Right atrium auricular region (tissue), 2 donors: ENCODE data around the gene ITGB1BP2. TPM values are rescaled to one million over a fixed set of nuclear protein-coding genes. Genes with fewer than 3 reads are reported as not detected.
"Not testable (repeated sequence)": the region's sequence is repeated elsewhere in the genome, so short reads cannot be mapped to it uniquely, and the experiment has no call there.

Experiments used
- DNase-seq: peaks from one replicate; pipeline ENCODE4 v3.0.0-alpha.2; 2019; ENCODE audit warnings: low spot score
- H3K27ac ChIP-seq, 2 donors: fragments of 200-600 bp; sonication (generic); 1 replicate in 1 of 2; 2 replicates in 1 of 2; pipeline ENCODE4 v1.5.1; 2016 to 2019
- H3K27me3 ChIP-seq, 2 donors: fragments of 200-600 bp; sonication (generic); one replicate each; pipeline versions ENCODE4 v1.5.1 to v1.6.0; 2017 to 2019
- H3K36me3 ChIP-seq: fragments of 200-600 bp; sonication (generic); one replicate; pipeline ENCODE4 v1.5.1; 2016
- H3K4me1 ChIP-seq, 2 donors: fragments of 200-600 bp; sonication (generic); one replicate each; pipeline versions ENCODE4 v1.5.1 to v1.6.0; 2017 to 2019
- H3K4me3 ChIP-seq, 2 donors: fragments of 200-600 bp; sonication (generic); 1 replicate in 1 of 2; 2 replicates in 1 of 2; pipeline ENCODE4 v1.5.1; 2017 to 2019; ENCODE audit warnings: mild to moderate bottlenecking in 1 of 2, moderate library complexity in 1 of 2
- H3K9me3 ChIP-seq, 2 donors: fragments of 200-600 bp; sonication (generic); one replicate each; pipeline ENCODE4 v1.5.1; 2019
- total RNA-seq, 2 donors: library from RNA; depleted of rRNA; stranded (reverse); fragments of >200 nt; gene quantifications; one replicate each; pipeline ENCODE4 v1.1.0, GENCODE V29; 2016
- TF ChIP-seq, protein P1 (sequence below), 2 donors: fragments of 200-600 bp; sonication (generic); IDR thresholded peaks; one replicate each; pipeline ENCODE4 v1.5.1; 2019; ENCODE audit warnings: antibody characterized with exemption in 2 of 2

ITGB1BP2 gene
- total RNA-seq, 2 donors from 2014 or later, result 102 to 172 TPM

DNA sequence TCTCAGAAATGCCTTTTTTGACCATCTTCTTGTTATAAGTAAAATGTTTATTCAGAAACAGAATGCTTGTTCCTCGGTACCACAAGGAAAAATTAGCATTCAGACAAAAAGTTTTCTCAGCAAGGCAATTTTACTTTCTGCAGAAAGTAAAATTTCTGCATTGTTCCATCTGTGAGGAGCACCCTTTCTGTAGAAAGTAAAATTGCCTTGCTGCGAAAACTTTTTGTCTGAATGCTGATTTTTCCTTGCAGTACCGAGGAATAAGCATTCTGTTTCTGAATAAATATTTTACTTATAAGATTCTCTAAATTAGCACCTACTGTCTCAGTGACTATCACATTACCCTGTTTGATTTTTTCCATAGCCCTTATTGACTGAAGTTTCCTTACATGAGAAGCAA, 24.8 kb downstream of the ITGB1BP2 start:
- H3K27me3 ChIP-seq, result no peaks in the 10 kb centered on the region
- DNase-seq, result no peak
- no peaks in the 10 kb centered on the region for H3K36me3 ChIP-seq
- peaks cover 0 to 12% of the 10 kb centered on the region in 2 donors for H3K9me3 ChIP-seq
- no peak overlapping the region for H3K4me3 ChIP-seq
- TF ChIP-seq, protein P1, sequence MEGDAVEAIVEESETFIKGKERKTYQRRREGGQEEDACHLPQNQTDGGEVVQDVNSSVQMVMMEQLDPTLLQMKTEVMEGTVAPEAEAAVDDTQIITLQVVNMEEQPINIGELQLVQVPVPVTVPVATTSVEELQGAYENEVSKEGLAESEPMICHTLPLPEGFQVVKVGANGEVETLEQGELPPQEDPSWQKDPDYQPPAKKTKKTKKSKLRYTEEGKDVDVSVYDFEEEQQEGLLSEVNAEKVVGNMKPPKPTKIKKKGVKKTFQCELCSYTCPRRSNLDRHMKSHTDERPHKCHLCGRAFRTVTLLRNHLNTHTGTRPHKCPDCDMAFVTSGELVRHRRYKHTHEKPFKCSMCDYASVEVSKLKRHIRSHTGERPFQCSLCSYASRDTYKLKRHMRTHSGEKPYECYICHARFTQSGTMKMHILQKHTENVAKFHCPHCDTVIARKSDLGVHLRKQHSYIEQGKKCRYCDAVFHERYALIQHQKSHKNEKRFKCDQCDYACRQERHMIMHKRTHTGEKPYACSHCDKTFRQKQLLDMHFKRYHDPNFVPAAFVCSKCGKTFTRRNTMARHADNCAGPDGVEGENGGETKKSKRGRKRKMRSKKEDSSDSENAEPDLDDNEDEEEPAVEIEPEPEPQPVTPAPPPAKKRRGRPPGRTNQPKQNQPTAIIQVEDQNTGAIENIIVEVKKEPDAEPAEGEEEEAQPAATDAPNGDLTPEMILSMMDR (IDR thresholded peaks at IDR 0.05), result no peak
- no peaks in the 10 kb centered on the region for H3K4me1 ChIP-seq
- H3K27ac ChIP-seq, result no peak overlapping the region

- not testable (repeated sequence) for H3K9me3 ChIP-seq, H3K27ac ChIP-seq, H3K36me3 ChIP-seq, H3K4me1 ChIP-seq, DNase-seq, H3K27me3 ChIP-seq, H3K4me3 ChIP-seq
Observed at GRCh38 chrX:71349151-71349665, 47.7 kb downstream of the ITGB1BP2 start.

GRCh38 chrX:71349867-71350266, 48.3 kb downstream of the ITGB1BP2 start:
- not testable (repeated sequence) for H3K4me1 ChIP-seq, H3K27ac ChIP-seq, H3K27me3 ChIP-seq, H3K36me3 ChIP-seq, H3K4me3 ChIP-seq, H3K9me3 ChIP-seq, DNase-seq

- not testable (repeated sequence) for H3K4me1 ChIP-seq, H3K27ac ChIP-seq, H3K36me3 ChIP-seq, H3K27me3 ChIP-seq, DNase-seq, H3K4me3 ChIP-seq, H3K9me3 ChIP-seq
Observed at GRCh38 chrX:71352439-71352838, 50.9 kb downstream of the ITGB1BP2 start.

Other genes starting within 250 kb of the ITGB1BP2 start
- 10 to 100 TPM; 30.8 to 40.1 TPM for gene SNX12, start 233.4 kb upstream of the ITGB1BP2 start, total RNA-seq
- 10 to 100 TPM; 12.4 to 17.0 TPM for gene FOXO4, start 205.9 kb upstream of the ITGB1BP2 start, total RNA-seq
- gene CXorf65, start 195.0 kb upstream of the ITGB1BP2 start, total RNA-seq, result not detected
- 1 to 10 TPM in 1 of 2 donors, not detected in 1; 4.2 TPM for gene IL2RG, start 190.2 kb upstream of the ITGB1BP2 start, total RNA-seq
- gene MED12, start 183.2 kb upstream of the ITGB1BP2 start, total RNA-seq, result 10 to 100 TPM; 14.8 to 25.5 TPM
- under 1 TPM; 0.19 to 0.98 TPM for gene NLGN3, start 156.9 kb upstream of the ITGB1BP2 start, total RNA-seq
- not detected for gene GJB1, start 78.5 kb upstream of the ITGB1BP2 start, total RNA-seq
- gene ZMYM3, start 47.6 kb upstream of the ITGB1BP2 start, total RNA-seq, result 10 to 100 TPM in 1 of 2 donors, 1 to 10 TPM in 1; 10.0 to 10.5 TPM
- 100 to 1,000 TPM; 110 to 120 TPM for gene NONO, start 18.1 kb upstream of the ITGB1BP2 start, total RNA-seq
- gene TAF1, start 64.6 kb downstream of the ITGB1BP2 start, total RNA-seq, result 10 to 100 TPM; 17.9 to 19.1 TPM
- 10 to 100 TPM; 50.8 to 54.0 TPM for gene OGT, start 231.4 kb downstream of the ITGB1BP2 start, total RNA-seq